GM19438 (cell line): ENCODE measurements around the gene SETBP1.

Experiments
- ATAC-seq: cut with Tn5 transposase; IDR thresholded peaks from one replicate; pipeline ENCODE4 v1.9.1; 2021; ENCODE audit warnings: low read depth; ENCODE audit not compliant: unreplicated experiment

SETBP1 gene

GRCh38 chr18:44954257-44954656, 273.6 kb downstream of the SETBP1 start:
- ATAC-seq, result no peak

GRCh38 chr18:44955825-44956224, 275.1 kb downstream of the SETBP1 start:
- no peak for ATAC-seq

- no peak for ATAC-seq
These were observed 276.3 kb downstream of the SETBP1 start for GRCh38 chr18:44957025-44957424.

GRCh38 chr18:44957461-44957860, 276.8 kb downstream of the SETBP1 start:
- no peak for ATAC-seq

- no peak for ATAC-seq
These were observed 277.4 kb downstream of the SETBP1 start for GRCh38 chr18:44958040-44958439.

GRCh38 chr18:44958455-44958854, 277.8 kb downstream of the SETBP1 start:
- no peak for ATAC-seq

GRCh38 chr18:44959013-44959412, 278.3 kb downstream of the SETBP1 start:
- ATAC-seq, result no peak

GRCh38 chr18:44960580-44960979, 279.9 kb downstream of the SETBP1 start:
- no peak for ATAC-seq

GRCh38 chr18:44961288-44961995, 280.8 kb downstream of the SETBP1 start:
- ATAC-seq, result peak; percentile 78

- ATAC-seq, result no peak
These were observed 286.9 kb downstream of the SETBP1 start for GRCh38 chr18:44967599-44967998.

GRCh38 chr18:44968336-44968735, 287.6 kb downstream of the SETBP1 start:
- ATAC-seq, result no peak

- no peak for ATAC-seq
These were observed 288.6 kb downstream of the SETBP1 start for GRCh38 chr18:44969214-44969795.

- no peak for ATAC-seq
These were observed 292.6 kb downstream of the SETBP1 start for GRCh38 chr18:44973282-44973681.

GRCh38 chr18:44974174-44974573, 293.5 kb downstream of the SETBP1 start:
- ATAC-seq, result no peak

GRCh38 chr18:44977856-44978255, 297.2 kb downstream of the SETBP1 start:
- ATAC-seq, result no peak

- no peak for ATAC-seq
These were observed 299.1 kb downstream of the SETBP1 start for GRCh38 chr18:44979748-44980147.

- no peak for ATAC-seq
These were observed 300.4 kb downstream of the SETBP1 start for GRCh38 chr18:44981121-44981520.

- ATAC-seq, result no peak
These were observed 306.2 kb downstream of the SETBP1 start for GRCh38 chr18:44986933-44987332.

- ATAC-seq, result no peak
These were observed 306.7 kb downstream of the SETBP1 start for GRCh38 chr18:44987371-44987770.

GRCh38 chr18:44988821-44989587, 308.3 kb downstream of the SETBP1 start:
- ATAC-seq, result no peak

- no peak for ATAC-seq
These were observed 315.6 kb downstream of the SETBP1 start for GRCh38 chr18:44996261-44996660.

- no peak for ATAC-seq
These were observed 316.5 kb downstream of the SETBP1 start for GRCh38 chr18:44997174-44997573.
